ENCODE data around the gene RAX2. TPM values are rescaled to one million over a fixed set of nuclear protein-coding genes. Genes with fewer than 3 reads are reported as not detected.

The RAX2 gene
- total and polyA plus RNA-seq, 2 of the 13 experiments (the other 11 are each of a cell fraction or from before 2014, with no cell fraction given): not detected

DNA sequence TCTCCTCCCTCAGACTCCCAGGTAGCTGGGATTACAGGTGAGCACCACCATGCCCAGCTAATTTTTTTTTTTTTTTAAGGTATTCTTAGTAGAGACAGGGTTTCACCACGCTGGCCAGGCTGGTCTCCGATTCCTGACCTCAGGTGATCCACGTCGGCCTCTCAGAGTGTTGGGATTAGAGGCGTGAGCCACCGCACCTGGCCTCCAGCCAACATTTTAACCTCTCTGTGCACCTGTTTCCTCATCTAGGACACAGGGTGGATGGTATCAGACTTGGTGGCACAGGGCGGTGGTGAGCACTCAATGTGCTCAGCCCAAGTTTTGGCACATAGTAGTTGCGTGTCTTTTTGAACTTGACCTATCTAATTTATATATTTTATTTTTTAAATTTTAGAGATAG is 23.1 kb downstream of the RAX2 start:
- no peak for FAIRE-seq
- POLR2A ChIA-PET: interaction anchor here (2.4 kb wide), 1 partner anchor 13 kb away, joined by 7 read pairs; the partner anchor contains the start of genes APBA3 and MRPL54
- H3K4me1 ChIP-seq (ENCODE audit: insufficient read depth, low read length): no peaks in the 10 kb centered on the region
- H3K9ac ChIP-seq (ENCODE audit: insufficient read depth, low read depth, low read length): no peak overlapping the region
- CTCF ChIA-PET (ENCODE audit: low intra/inter-chr PET ratio, low total read pairs): no interaction called here
- H3K4me3 ChIP-seq (replicated peaks in 1 of 3; ENCODE audit: insufficient read depth in 1 of 3, low read depth in 2 of 3, low read length in 3 of 3): no peak overlapping the region
- no peaks in the 10 kb centered on the region for H3K9me3 ChIP-seq (ENCODE audit: low read length)
- intact Hi-C loops (cut with micrococcal nuclease; ENCODE audit: unreplicated experiment): no loop called here
- TF ChIP-seq, protein P1, sequence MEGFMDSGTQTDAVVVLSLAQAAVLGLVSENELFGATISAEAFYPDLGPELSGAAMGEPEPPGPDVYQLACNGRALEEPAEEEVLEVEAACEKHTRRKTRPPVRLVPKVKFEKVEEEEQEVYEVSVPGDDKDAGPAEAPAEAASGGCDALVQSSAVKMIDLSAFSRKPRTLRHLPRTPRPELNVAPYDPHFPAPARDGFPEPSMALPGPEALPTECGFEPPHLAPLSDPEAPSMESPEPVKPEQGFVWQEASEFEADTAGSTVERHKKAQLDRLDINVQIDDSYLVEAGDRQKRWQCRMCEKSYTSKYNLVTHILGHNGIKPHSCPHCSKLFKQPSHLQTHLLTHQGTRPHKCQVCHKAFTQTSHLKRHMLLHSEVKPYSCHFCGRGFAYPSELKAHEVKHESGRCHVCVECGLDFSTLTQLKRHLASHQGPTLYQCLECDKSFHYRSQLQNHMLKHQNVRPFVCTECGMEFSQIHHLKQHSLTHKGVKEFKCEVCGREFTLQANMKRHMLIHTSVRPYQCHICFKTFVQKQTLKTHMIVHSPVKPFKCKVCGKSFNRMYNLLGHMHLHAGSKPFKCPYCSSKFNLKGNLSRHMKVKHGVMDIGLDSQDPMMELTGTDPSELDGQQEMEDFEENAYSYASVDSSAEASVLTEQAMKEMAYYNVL (CRISPR knock-in tag; IDR thresholded peaks at IDR 0.05; ENCODE audit: borderline replicate concordance): no peak
- TF ChIP-seq SRSF9 (IDR thresholded peaks at IDR 0.05; ENCODE audit: borderline replicate concordance, insufficient read depth, low read depth, low read length, poor library complexity, severe bottlenecking) (no peak), FOXO1 (CRISPR knock-in tag; IDR thresholded peaks at IDR 0.05) (no peak), ZNF781 (CRISPR knock-in tag; IDR thresholded peaks at IDR 0.05; ENCODE audit: borderline replicate concordance, not compliant biosample characterization) (no peak), HOXD1 (CRISPR knock-in tag; IDR thresholded peaks at IDR 0.05) (no peak), CBX2 (IDR thresholded peaks at IDR 0.05; ENCODE audit: low read depth, low read length) (no peak), CBX2 (CRISPR knock-in tag; IDR thresholded peaks at IDR 0.05; ENCODE audit: low read depth) (no peak), ASH2L (IDR thresholded peaks at IDR 0.05; ENCODE audit: insufficient read length, low read depth, low read length) (no peak), ZNF678 (CRISPR knock-in tag; IDR thresholded peaks at IDR 0.05) (no peak)
- TF ChIP-seq, protein P2, sequence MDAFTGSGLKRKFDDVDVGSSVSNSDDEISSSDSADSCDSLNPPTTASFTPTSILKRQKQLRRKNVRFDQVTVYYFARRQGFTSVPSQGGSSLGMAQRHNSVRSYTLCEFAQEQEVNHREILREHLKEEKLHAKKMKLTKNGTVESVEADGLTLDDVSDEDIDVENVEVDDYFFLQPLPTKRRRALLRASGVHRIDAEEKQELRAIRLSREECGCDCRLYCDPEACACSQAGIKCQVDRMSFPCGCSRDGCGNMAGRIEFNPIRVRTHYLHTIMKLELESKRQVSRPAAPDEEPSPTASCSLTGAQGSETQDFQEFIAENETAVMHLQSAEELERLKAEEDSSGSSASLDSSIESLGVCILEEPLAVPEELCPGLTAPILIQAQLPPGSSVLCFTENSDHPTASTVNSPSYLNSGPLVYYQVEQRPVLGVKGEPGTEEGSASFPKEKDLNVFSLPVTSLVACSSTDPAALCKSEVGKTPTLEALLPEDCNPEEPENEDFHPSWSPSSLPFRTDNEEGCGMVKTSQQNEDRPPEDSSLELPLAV (CRISPR knock-in tag; conservative IDR thresholded peaks at IDR 0.05; ENCODE audit: low read depth): no peak
- TF ChIP-seq, protein P3, sequence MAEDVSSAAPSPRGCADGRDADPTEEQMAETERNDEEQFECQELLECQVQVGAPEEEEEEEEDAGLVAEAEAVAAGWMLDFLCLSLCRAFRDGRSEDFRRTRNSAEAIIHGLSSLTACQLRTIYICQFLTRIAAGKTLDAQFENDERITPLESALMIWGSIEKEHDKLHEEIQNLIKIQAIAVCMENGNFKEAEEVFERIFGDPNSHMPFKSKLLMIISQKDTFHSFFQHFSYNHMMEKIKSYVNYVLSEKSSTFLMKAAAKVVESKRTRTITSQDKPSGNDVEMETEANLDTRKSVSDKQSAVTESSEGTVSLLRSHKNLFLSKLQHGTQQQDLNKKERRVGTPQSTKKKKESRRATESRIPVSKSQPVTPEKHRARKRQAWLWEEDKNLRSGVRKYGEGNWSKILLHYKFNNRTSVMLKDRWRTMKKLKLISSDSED (CRISPR knock-in tag; IDR thresholded peaks at IDR 0.05): no peak
- TF ChIP-seq, protein P4, sequence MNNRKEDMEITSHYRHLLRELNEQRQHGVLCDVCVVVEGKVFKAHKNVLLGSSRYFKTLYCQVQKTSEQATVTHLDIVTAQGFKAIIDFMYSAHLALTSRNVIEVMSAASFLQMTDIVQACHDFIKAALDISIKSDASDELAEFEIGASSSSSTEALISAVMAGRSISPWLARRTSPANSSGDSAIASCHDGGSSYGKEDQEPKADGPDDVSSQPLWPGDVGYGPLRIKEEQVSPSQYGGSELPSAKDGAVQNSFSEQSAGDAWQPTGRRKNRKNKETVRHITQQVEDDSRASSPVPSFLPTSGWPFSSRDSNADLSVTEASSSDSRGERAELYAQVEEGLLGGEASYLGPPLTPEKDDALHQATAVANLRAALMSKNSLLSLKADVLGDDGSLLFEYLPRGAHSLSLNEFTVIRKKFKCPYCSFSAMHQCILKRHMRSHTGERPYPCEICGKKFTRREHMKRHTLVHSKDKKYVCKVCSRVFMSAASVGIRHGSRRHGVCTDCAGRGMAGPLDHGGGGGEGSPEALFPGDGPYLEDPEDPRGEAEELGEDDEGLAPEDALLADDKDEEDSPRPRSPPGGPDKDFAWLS (CRISPR knock-in tag; IDR thresholded peaks at IDR 0.05; ENCODE audit: borderline replicate concordance): no peak
- TF ChIP-seq, protein P5, sequence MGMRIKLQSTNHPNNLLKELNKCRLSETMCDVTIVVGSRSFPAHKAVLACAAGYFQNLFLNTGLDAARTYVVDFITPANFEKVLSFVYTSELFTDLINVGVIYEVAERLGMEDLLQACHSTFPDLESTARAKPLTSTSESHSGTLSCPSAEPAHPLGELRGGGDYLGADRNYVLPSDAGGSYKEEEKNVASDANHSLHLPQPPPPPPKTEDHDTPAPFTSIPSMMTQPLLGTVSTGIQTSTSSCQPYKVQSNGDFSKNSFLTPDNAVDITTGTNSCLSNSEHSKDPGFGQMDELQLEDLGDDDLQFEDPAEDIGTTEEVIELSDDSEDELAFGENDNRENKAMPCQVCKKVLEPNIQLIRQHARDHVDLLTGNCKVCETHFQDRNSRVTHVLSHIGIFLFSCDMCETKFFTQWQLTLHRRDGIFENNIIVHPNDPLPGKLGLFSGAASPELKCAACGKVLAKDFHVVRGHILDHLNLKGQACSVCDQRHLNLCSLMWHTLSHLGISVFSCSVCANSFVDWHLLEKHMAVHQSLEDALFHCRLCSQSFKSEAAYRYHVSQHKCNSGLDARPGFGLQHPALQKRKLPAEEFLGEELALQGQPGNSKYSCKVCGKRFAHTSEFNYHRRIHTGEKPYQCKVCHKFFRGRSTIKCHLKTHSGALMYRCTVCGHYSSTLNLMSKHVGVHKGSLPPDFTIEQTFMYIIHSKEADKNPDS (CRISPR knock-in tag; IDR thresholded peaks at IDR 0.05): no peak
- H3K27me3 ChIP-seq (ENCODE audit: control insufficient read depth in 1 of 2, insufficient read depth in 2 of 2, low read length in 2 of 2): no peaks in the 10 kb centered on the region
- ATAC-seq: no peak
- H3K4me2 ChIP-seq (ENCODE audit: low read depth, low read length): no peak overlapping the region
- H2AFZ ChIP-seq (ENCODE audit: low read length): no peak overlapping the region
- no peaks in the 10 kb centered on the region for H4K20me1 ChIP-seq (ENCODE audit: insufficient read depth, low read length)
- peaks cover 0 to 4% of the 10 kb centered on the region in 2 experiments; a peak in 2 of 5 replicates for H3K36me3 ChIP-seq (replicated peaks in 1 of 2; ENCODE audit: control insufficient read depth in 1 of 2, insufficient read depth in 2 of 2, low read length in 2 of 2)
- H3K79me2 ChIP-seq (ENCODE audit: insufficient read depth, low read length): no peaks in the 10 kb centered on the region
- no TSS peak for BruUV-seq (replicated peaks)
- in situ Hi-C loops (cut with HindIII; ENCODE audit: extremely low pct_ligation_motif_present, low pct_unique_long_range_greater_than_20kb): no loop called here
- H3K27ac ChIP-seq (ENCODE audit: extremely low read length, insufficient read depth, low read length): no peak overlapping the region
- DNase-seq (ENCODE audit: low spot score): no peak
- WGBS (ENCODE audit: low lambda C conversion rate): over 99% methylated on average over 8 of the region's 8 CpGs
